ENCODE measurements around the gene KPNA1. TPM values are rescaled to one million over a fixed set of nuclear protein-coding genes. Genes with fewer than 3 reads are reported as not detected.
A peak's percentile ranks its signal among the peaks of the same experiment; 100 is the strongest.

The KPNA1 gene
- total and polyA plus RNA-seq, 4 donors: 10.8 to 55.2 (median 28.9) TPM

GRCh38 chr3:122421836-122422235 lies 92.9 kb downstream of the KPNA1 start:
- WGBS, 2 donors: 89 to 95% methylated on average over 2 of the region's 2 CpGs

GRCh38 chr3:122421101-122421500 lies 93.6 kb downstream of the KPNA1 start:
- no peaks in the 10 kb centered on the region for H3K9me3 ChIP-seq (ENCODE audit: control insufficient read depth in 4 of 4, insufficient read depth in 3 of 4, low read length in 3 of 4)
- no peak for DNase-seq
- peaks cover 0 to 9% (median 4%) of the 10 kb centered on the region in 5 donors for H3K4me1 ChIP-seq (ENCODE audit: control insufficient read depth in 5 of 5, insufficient read depth in 5 of 5, low read length in 5 of 5)
- H3K4me3 ChIP-seq: no peak overlapping the region
- ATAC-seq (ENCODE audit: insufficient read depth, low FRiP score): no peak
- no peaks in the 10 kb centered on the region for H3K27me3 ChIP-seq (ENCODE audit: control insufficient read depth in 3 of 3, insufficient read depth in 3 of 3, low read length in 2 of 3)
- WGBS, 2 donors: 82 to 90% methylated on average over 4 of the region's 4 CpGs
- H3K9ac ChIP-seq (ENCODE audit: insufficient read depth in 1 of 2, low read length in 2 of 2): no peak overlapping the region
- TF ChIP-seq CTCF (IDR thresholded peaks at IDR 0.05; ENCODE audit: control extremely low read depth, extremely low read depth): no peak
- H3K36me3 ChIP-seq (ENCODE audit: control insufficient read depth in 4 of 4, insufficient read depth in 4 of 4, low read length in 4 of 4): peaks cover 3 to 14% (median 12%) of the 10 kb centered on the region in 4 donors
- H3K27ac ChIP-seq (ENCODE audit: low read depth in 1 of 2, low read length in 1 of 2): no peak overlapping the region

More at GRCh38 chr3:122421836-122422235, 92.9 kb downstream of the KPNA1 start:
- no peak for TF ChIP-seq CTCF (IDR thresholded peaks at IDR 0.05; ENCODE audit: control extremely low read depth, extremely low read depth)
- no peaks in the 10 kb centered on the region for H3K27me3 ChIP-seq (ENCODE audit: control insufficient read depth in 3 of 3, insufficient read depth in 3 of 3, low read length in 2 of 3)
- ATAC-seq (ENCODE audit: insufficient read depth, low FRiP score): no peak
- H3K4me3 ChIP-seq: no peak overlapping the region
- H3K27ac ChIP-seq (ENCODE audit: low read depth in 1 of 2, low read length in 1 of 2): no peak overlapping the region
- peaks cover 0 to 6% (median 4%) of the 10 kb centered on the region in 5 donors for H3K4me1 ChIP-seq (ENCODE audit: control insufficient read depth in 5 of 5, insufficient read depth in 5 of 5, low read length in 5 of 5)
- no peak overlapping the region for H3K9ac ChIP-seq (ENCODE audit: insufficient read depth in 1 of 2, low read length in 2 of 2)
- peaks cover 6 to 22% (median 19%) of the 10 kb centered on the region in 4 donors for H3K36me3 ChIP-seq (ENCODE audit: control insufficient read depth in 4 of 4, insufficient read depth in 4 of 4, low read length in 4 of 4)
- DNase-seq: no peak
- no peaks in the 10 kb centered on the region for H3K9me3 ChIP-seq (ENCODE audit: control insufficient read depth in 4 of 4, insufficient read depth in 3 of 4, low read length in 3 of 4)

GRCh38 chr3:122416966-122417365 lies 97.8 kb downstream of the KPNA1 start:
- H3K9me3 ChIP-seq (ENCODE audit: control insufficient read depth in 4 of 4, insufficient read depth in 3 of 4, low read length in 3 of 4): no peaks in the 10 kb centered on the region
- H3K4me3 ChIP-seq: no peak overlapping the region
- WGBS, 2 donors: 50 to 59% methylated on average over 14 of the region's 14 CpGs
- H3K27me3 ChIP-seq (ENCODE audit: control insufficient read depth in 3 of 3, insufficient read depth in 3 of 3, low read length in 2 of 3): no peaks in the 10 kb centered on the region
- peaks cover 4 to 24% (median 11%) of the 10 kb centered on the region in 5 donors for H3K4me1 ChIP-seq (ENCODE audit: control insufficient read depth in 5 of 5, insufficient read depth in 5 of 5, low read length in 5 of 5)
- peaks cover 0 to 5% (median 4%) of the 10 kb centered on the region in 4 donors for H3K36me3 ChIP-seq (ENCODE audit: control insufficient read depth in 4 of 4, insufficient read depth in 4 of 4, low read length in 4 of 4)
- H3K9ac ChIP-seq (ENCODE audit: insufficient read depth in 1 of 2, low read length in 2 of 2): peak overlapping the region; percentile 88 to 100
- H3K27ac ChIP-seq (ENCODE audit: low read depth in 1 of 2, low read length in 1 of 2): peak overlapping the region in 1 of 2 donors; percentile 27
- DNase-seq (peak in 1 of 3 donors; percentile 9), ATAC-seq (ENCODE audit: insufficient read depth, low FRiP score) (no peak)
- TF ChIP-seq CTCF (IDR thresholded peaks at IDR 0.05; ENCODE audit: control extremely low read depth, extremely low read depth): no peak

Data from lung (tissue), 12 donors.